Uterus (tissue), 4 donors: ENCODE measurements around the gene ZCCHC14. TPM values are rescaled to one million over a fixed set of nuclear protein-coding genes. Genes with fewer than 3 reads are reported as not detected.

Experiments used
- DNase-seq, 2 donors: peaks; one replicate each; pipeline ENCODE4 v3.0.0-alpha.2; 2019 to 2020
- H3K27ac ChIP-seq, 2 donors: fragments of 200-600 bp; sonication (generic); 1 replicate in 1 of 2; 2 replicates in 1 of 2; pipeline ENCODE4 v1.5.1; 2016 to 2018
- H3K27me3 ChIP-seq, 2 donors: fragments of 200-600 bp; sonication (generic); one replicate each; pipeline ENCODE4 v1.5.1; 2018 to 2019; ENCODE audit warnings: control low read depth in 1 of 2
- H3K36me3 ChIP-seq, 2 donors: fragments of 200-600 bp; sonication (generic); one replicate each; pipeline ENCODE4 v1.5.1; 2019; ENCODE audit warnings: control low read depth in 1 of 2
- H3K4me1 ChIP-seq, 2 donors: fragments of 200-600 bp; sonication (generic); one replicate each; pipeline ENCODE4 v1.5.1; 2018 to 2019; ENCODE audit warnings: control low read depth in 1 of 2
- H3K4me3 ChIP-seq, 2 donors: fragments of 200-600 bp; sonication (generic); 1 replicate in 1 of 2; 2 replicates in 1 of 2; pipeline ENCODE4 v1.5.1; 2018 to 2019; ENCODE audit warnings: mild to moderate bottlenecking in 1 of 2
- H3K9me3 ChIP-seq, 2 donors: fragments of 200-600 bp; sonication (generic); one replicate each; pipeline ENCODE4 v1.5.1; 2019; ENCODE audit warnings: control low read depth in 1 of 2
- CTCF ChIP-seq, 4 experiments: fragments of 200-600 bp in 2 of 4; fragments of 450-650 bp in 2 of 4; sonication (generic) in 2 of 4; IDR thresholded peaks; one replicate each; pipeline ENCODE4 v1.5.1; 2016 to 2019; ENCODE audit warnings: antibody characterized with exemption in 4 of 4, mild to moderate bottlenecking in 2 of 4, moderate library complexity in 1 of 4
- POLR2A ChIP-seq, 2 donors: fragments of 450-650 bp; IDR thresholded peaks; one replicate each; pipeline ENCODE4 v1.6.1; 2016; ENCODE audit warnings: antibody characterized with exemption in 2 of 2, mild to moderate bottlenecking in 1 of 2, moderate library complexity in 1 of 2
- intact Hi-C: fragments of 100-400 bp; cut with DNase I; formaldehyde crosslinking; loops from one replicate; pipeline ENCODE4 v1.15.1; 2023; ENCODE audit warnings: low total_unique reads
- total RNA-seq, 4 donors: library from RNA; depleted of rRNA in 3 of 4; stranded (reverse); fragments of >200 nt in 3 of 4; gene quantifications; one replicate each; pipeline versions ENCODE4 v1.1.0 to v1.2.4, GENCODE V29; 2014 to 2023
- donor health status: DM: yes; HTN: yes; CAD: no.

ZCCHC14 gene
- total RNA-seq, 4 donors from 2014 or later: 9.2 to 33.0 (median 20.6) TPM

GRCh38 chr16:87432330-87432915 lies 60.4 kb downstream of the ZCCHC14 start:
- intact Hi-C loops: no loop called here
- H3K4me3 ChIP-seq: no peak overlapping the region
- H3K9me3 ChIP-seq: no peaks in the 10 kb centered on the region
- H3K4me1 ChIP-seq: peaks cover 0 to 4% of the 10 kb centered on the region in 2 donors
- no peak overlapping the region for H3K27ac ChIP-seq
- no peak for TF ChIP-seq CTCF (IDR thresholded peaks at IDR 0.05)
- no peak for TF ChIP-seq POLR2A (IDR thresholded peaks at IDR 0.05)
- no peaks in the 10 kb centered on the region for H3K36me3 ChIP-seq
- no peak for DNase-seq
- no peaks in the 10 kb centered on the region for H3K27me3 ChIP-seq

- Histone ChIP-seq H3K27ac (no peak overlapping the region), H3K4me3 (no peak overlapping the region)
- TF ChIP-seq CTCF (IDR thresholded peaks at IDR 0.05) (no peak), POLR2A (IDR thresholded peaks at IDR 0.05) (no peak)
These were observed 60.9 kb downstream of the ZCCHC14 start for GRCh38 chr16:87431926-87432325.

GRCh38 chr16:87426423-87427215 lies 66.2 kb downstream of the ZCCHC14 start:
- no peak overlapping the region for H3K27ac ChIP-seq

More at GRCh38 chr16:87431926-87432325, 60.9 kb downstream of the ZCCHC14 start:
- Histone ChIP-seq H3K9me3 (no peaks in the 10 kb centered on the region), H3K36me3 (no peaks in the 10 kb centered on the region), H3K4me1 (peaks cover 0 to 4% of the 10 kb centered on the region in 2 donors), H3K27me3 (no peaks in the 10 kb centered on the region)
- intact Hi-C loops: no loop called here
- DNase-seq: no peak

GRCh38 chr16:87425941-87426340 lies 66.9 kb downstream of the ZCCHC14 start:
- intact Hi-C loops: no loop called here

More at GRCh38 chr16:87426423-87427215, 66.2 kb downstream of the ZCCHC14 start:
- no peak for DNase-seq
- TF ChIP-seq POLR2A (IDR thresholded peaks at IDR 0.05) (no peak), CTCF (IDR thresholded peaks at IDR 0.05) (no peak)
- H3K4me3 ChIP-seq: no peak overlapping the region
- H3K4me1 ChIP-seq: no peaks in the 10 kb centered on the region
- H3K9me3 ChIP-seq: no peaks in the 10 kb centered on the region
- H3K36me3 ChIP-seq: no peaks in the 10 kb centered on the region
- intact Hi-C loops: no loop called here
- H3K27me3 ChIP-seq: no peaks in the 10 kb centered on the region

More at GRCh38 chr16:87425941-87426340, 66.9 kb downstream of the ZCCHC14 start:
- Histone ChIP-seq H3K4me3 (no peak overlapping the region), H3K9me3 (no peaks in the 10 kb centered on the region), H3K4me1 (no peaks in the 10 kb centered on the region), H3K36me3 (no peaks in the 10 kb centered on the region), H3K27me3 (no peaks in the 10 kb centered on the region), H3K27ac (no peak overlapping the region)
- no peak for TF ChIP-seq CTCF (IDR thresholded peaks at IDR 0.05)
- no peak for TF ChIP-seq POLR2A (IDR thresholded peaks at IDR 0.05)
- no peak for DNase-seq
